GM12874 (cell line): ENCODE results near the gene TMPRSS11A.

Experiments
- TF ChIP-seq, protein P1 (sequence below): IDR thresholded peaks from 2 replicates; pipeline ENCODE4 v1.5.1; 2011; ENCODE audit warnings: low read depth, mild to moderate bottlenecking, control low read depth, low read length, moderate library complexity; ENCODE audit not compliant: insufficient read depth

Gene TMPRSS11A, protein sequence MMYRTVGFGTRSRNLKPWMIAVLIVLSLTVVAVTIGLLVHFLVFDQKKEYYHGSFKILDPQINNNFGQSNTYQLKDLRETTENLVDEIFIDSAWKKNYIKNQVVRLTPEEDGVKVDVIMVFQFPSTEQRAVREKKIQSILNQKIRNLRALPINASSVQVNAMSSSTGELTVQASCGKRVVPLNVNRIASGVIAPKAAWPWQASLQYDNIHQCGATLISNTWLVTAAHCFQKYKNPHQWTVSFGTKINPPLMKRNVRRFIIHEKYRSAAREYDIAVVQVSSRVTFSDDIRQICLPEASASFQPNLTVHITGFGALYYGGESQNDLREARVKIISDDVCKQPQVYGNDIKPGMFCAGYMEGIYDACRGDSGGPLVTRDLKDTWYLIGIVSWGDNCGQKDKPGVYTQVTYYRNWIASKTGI

DNA sequence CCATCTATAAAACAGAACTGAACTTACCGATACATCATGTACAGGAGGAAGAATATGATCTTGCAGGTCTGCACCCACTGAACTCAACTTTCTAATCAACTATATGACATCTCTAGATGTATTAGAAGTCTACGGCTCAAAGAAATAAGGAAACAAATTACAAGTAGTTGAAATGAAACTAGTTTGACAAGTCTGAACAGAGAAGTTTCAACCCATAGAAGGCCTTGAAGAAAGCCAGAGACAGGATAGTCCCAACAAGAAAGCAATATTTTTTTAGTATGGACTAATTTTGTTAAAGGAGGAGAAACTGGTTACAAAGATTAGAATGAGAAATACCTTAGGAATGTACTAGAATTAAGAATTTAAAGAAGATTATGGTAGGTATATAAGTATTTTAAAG lies at the start of gene TMPRSS11A:
Gene TMPRSS11A (minus strand): TSS at position 138 of the 400 bp plus-strand sequence. CDS start 100 bp downstream, at position 38.
- TF ChIP-seq, protein P1, sequence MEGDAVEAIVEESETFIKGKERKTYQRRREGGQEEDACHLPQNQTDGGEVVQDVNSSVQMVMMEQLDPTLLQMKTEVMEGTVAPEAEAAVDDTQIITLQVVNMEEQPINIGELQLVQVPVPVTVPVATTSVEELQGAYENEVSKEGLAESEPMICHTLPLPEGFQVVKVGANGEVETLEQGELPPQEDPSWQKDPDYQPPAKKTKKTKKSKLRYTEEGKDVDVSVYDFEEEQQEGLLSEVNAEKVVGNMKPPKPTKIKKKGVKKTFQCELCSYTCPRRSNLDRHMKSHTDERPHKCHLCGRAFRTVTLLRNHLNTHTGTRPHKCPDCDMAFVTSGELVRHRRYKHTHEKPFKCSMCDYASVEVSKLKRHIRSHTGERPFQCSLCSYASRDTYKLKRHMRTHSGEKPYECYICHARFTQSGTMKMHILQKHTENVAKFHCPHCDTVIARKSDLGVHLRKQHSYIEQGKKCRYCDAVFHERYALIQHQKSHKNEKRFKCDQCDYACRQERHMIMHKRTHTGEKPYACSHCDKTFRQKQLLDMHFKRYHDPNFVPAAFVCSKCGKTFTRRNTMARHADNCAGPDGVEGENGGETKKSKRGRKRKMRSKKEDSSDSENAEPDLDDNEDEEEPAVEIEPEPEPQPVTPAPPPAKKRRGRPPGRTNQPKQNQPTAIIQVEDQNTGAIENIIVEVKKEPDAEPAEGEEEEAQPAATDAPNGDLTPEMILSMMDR: no peak

DNA sequence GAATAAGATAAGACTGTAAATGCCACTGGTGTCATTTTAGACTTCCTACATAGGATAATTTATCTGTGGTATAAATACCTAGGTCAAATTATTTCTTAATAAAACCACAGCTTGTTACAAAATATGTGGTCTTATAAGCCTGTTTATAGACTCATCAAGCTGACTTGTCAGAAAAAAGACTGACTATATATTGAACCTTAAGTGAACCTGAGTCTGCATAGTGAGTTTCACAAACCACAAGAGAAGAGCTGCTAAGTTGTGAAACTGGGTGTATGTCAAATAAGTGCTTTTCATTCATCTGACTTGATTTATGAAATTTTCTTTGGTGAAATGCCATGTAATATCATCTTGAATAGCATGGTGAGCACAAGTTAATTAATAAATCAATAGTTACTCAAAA lies 48.4 kb upstream of the TMPRSS11A start:
- TF ChIP-seq, protein P1: no peak

DNA sequence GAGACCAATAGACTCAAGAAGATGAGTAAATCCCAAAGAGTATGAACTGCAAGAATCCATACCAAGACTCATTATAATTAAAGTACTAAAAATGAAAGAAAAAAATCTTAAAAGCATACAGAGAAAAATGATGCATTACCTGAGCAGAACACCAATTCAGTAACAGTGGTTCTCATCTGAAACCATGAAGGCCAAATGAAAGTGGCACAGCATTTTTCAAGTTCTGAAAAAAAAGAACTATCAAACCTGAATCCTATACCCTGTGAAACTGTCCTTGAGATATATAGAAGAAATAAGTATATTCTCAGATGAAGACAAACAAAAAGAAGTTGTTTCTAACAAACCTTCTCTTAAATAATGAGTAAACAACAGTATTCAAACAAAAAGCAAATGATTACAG lies 39.6 kb upstream of the TMPRSS11A start:
- TF ChIP-seq, protein P1: no peak

DNA sequence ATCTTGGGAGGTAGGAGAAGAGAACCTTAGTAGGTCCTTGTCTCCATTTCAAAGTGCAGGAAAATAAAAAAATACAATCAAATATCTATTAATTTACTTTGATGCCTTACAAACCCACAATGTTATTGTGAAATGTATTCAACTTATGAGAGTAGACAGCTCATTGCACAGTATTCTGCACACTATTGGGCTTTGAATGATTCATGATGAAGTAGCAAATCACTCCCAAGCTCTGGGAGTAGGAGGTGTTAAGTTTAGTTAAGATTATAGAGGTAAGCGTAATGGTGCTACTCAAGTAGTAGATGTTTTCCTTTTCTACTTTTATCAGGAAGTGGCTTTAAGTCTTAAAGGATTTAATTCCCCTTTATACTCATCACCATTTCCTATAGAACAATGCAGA lies 32.8 kb upstream of the TMPRSS11A start:
- TF ChIP-seq, protein P1: no peak

DNA sequence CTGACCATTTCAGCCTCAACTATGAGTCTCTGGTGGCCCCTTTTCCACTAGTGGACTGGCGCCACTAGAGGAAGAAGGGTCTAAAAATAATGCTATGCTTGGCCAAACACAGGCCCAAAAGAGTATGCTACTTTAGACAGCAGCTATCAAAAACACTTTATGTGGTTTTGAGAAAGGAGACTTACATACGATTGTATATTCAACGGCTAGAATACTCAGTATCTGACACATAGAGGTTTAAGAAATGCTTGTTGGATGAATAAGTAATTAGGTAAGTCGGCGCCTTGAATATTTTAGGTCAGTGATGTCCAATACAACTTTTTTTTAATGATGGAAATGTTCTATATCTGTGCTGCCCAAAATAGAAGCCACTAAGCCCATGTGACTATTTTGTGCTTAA lies 25.7 kb upstream of the TMPRSS11A start:
- TF ChIP-seq, protein P1: no peak

DNA sequence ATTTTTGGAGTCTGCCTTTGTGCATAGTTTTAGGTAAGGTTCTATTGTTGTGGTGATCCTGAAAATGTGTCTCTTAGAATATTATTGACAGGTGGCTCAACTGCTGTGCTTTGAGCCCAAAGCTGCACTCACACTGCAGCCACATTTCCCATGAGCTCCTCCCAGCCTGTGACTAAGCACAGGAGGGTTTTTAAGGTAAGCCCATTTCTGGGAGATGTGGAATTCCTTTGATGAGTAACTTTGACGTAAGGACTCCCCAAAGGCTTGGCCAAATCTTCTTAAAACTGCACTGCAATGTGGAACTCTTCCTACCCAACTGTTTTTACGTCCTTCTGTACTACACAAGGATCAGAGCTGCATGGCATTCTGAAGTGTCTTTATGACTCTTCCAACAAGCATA lies 20.0 kb upstream of the TMPRSS11A start:
- TF ChIP-seq, protein P1: no peak

DNA sequence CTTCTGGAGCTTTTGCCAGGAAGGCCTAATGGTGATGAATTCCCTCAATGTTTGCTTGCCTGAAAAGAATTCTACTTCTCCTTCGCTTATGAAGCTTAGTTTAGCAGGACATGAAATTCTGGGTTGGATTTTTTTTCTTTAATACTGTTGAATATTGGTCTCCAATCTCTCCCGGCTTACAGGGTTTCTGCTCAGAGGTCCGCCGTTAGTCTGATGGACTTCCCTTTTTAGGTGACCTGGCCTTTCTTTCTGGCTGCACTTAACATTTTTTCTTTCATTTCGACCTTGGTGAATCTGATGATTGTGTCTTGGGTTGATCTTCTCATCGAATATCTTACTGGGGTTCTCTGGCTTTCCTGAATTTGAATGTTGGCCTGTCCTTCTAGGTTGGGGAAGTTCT lies 17.2 kb upstream of the TMPRSS11A start:
- TF ChIP-seq, protein P1: no peak
